AG09319 (cell line): ENCODE results near the gene SLX4IP.
A peak's percentile ranks its signal among the peaks of the same experiment; 100 is the strongest.

Source experiments
- DNase-seq: peaks from one replicate; pipeline ENCODE4 v3.0.0-alpha.2; 2010; ENCODE audit warnings: low read depth; ENCODE audit errors: extremely low read depth
- TF ChIP-seq, protein P1 (sequence below): IDR thresholded peaks from 2 replicates; pipeline ENCODE4 v1.5.1; 2011; ENCODE audit warnings: low read depth, mild to moderate bottlenecking, inconsistent platforms, low read length, moderate library complexity

The SLX4IP gene

DNA sequence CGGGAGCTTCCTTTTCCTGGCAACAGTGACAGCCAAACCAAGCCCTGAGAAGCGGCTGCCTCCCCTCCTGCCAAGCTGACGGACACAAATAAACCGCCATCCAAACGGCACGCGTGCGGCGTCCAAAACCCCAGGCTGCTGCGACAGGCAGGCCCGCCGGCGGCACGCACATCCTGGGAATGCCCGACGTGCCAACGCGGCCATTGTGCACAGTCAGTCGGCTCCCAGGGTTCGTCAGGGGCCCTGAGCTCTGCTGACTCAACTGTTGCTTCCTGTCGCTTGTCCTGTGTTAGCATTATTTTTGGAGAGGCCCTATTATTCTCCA lies 231.9 kb downstream of the SLX4IP start:
- DNase-seq: no peak

DNA sequence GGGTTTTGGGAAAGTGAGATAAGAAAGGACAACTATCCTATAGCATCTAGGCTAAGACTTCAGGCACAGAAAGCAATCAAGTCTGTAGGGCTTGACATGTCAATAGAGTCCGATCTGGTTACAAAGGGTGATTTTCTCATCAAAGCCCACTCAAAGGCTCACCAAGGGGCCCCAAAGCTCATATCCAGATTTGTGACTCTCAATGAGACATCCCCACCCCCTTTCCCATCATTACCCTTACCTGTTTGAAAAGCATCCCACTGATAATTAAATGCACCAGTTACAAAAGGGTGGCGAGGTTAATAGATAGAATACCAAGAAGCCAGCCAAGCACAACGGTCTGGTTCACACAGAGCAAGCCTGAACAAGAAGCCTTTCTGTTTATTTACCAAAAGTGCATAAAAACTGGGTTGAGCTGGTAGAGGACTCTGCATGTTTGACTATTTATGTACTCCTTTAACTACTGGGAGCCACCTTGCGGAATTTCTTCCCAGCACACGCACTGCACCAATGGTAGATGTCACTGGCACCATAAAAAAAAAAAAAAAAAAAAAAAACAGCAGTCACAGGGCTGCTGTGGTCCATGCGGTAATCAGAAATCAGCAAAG lies 232.6 kb downstream of the SLX4IP start:
- no peak for DNase-seq
- TF ChIP-seq, protein P1, sequence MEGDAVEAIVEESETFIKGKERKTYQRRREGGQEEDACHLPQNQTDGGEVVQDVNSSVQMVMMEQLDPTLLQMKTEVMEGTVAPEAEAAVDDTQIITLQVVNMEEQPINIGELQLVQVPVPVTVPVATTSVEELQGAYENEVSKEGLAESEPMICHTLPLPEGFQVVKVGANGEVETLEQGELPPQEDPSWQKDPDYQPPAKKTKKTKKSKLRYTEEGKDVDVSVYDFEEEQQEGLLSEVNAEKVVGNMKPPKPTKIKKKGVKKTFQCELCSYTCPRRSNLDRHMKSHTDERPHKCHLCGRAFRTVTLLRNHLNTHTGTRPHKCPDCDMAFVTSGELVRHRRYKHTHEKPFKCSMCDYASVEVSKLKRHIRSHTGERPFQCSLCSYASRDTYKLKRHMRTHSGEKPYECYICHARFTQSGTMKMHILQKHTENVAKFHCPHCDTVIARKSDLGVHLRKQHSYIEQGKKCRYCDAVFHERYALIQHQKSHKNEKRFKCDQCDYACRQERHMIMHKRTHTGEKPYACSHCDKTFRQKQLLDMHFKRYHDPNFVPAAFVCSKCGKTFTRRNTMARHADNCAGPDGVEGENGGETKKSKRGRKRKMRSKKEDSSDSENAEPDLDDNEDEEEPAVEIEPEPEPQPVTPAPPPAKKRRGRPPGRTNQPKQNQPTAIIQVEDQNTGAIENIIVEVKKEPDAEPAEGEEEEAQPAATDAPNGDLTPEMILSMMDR: no peak

More for the DNA sequence above, 231.9 kb downstream of the SLX4IP start:
- TF ChIP-seq, protein P1: no peak

DNA sequence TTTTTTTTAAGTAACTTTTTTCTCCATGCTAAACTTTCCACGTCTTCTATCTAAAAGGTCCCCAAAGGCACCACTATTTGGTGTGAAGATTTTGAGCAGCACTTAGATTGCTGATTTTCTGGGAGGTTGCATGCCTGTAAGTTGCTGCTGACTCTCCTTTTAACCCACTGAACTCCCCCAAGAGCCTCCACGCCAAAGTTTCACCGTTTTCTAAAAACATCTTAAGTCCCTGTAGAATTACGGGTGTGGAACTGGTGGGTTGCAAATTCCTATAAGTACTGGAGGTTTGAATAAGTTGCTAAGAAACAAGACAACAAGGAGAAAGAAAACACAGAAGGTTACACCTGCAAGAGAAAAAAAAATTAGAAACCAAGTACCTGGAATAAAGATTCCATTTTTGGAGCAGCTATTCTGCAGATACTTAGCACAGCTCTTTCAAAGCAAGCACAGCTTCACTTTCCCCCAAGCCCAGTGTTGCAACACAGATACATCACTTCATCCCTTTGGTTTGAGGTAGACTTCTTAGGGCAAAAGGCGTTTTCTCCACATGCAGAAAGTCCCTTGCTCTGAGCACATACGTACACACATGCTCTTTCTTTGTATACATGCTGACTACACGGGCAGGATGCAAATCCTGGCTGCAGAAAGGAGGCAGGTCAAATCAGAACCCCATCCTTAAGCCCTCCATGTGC lies 233.7 kb downstream of the SLX4IP start:
- no peak for DNase-seq

DNA sequence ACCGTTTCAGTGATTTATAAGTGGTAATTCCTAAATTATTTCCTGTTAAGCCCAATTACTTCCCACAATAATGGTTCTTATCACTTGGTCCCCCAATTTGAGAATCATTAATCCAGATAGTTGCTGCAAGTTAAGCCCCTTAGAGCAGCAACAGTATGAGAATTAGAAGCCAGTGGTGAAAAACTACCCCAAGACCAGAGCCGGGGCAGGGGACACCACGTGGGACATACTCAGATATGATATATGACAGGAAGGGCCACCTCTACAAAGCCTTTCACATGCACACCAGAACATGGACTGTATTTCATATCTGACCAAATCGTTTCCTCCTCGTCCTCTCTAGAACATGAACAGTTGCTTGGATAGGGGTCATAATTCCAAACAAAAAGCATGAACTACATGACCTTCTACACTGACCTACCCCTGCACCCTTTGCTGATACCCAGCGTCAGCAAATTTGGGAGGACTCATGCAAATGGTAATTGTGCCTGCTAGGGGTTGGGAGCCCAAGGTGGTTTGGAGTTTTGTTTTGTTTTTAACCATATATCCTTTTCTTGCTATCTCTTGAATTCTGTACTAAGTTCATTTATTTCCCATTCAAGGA lies 234.8 kb downstream of the SLX4IP start:
- no peak for DNase-seq
- TF ChIP-seq, protein P1: no peak

More for the DNA sequence above, 233.7 kb downstream of the SLX4IP start:
- TF ChIP-seq, protein P1: no peak

DNA sequence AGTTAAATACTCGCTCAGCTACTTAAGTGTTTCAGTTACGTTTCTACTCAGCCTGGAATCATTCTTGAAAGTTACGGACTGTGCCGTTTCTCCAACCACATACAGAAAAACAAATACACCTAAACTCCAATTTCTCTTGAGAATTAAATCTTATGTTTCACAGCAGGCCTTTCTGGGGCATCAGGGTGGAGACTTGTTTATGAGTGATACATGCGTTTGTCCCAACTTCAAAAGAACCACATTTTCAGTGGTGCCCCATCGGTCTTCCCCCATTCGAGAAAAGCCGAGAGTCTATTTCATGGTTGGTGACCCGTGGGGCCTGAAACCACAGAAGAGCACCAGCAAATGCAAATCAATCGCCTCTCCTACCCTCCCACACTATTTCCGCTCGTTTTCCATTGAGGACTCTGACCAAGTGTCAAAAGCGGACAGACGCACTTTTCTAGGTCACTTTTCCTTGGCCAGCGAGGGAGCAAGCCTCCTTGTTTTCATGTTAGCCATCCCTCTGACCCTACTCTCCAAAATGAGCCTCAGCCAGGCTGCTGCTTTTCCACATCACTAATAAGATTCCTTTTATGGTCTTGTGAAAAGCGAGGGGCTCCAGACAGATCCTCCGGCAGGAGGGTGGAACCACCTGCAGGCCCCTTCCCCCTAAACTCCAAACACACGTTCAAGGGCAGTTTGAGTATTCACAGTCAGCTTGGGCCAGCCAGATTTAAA lies 235.6 kb downstream of the SLX4IP start:
- no peak for DNase-seq
- TF ChIP-seq, protein P1: no peak

DNA sequence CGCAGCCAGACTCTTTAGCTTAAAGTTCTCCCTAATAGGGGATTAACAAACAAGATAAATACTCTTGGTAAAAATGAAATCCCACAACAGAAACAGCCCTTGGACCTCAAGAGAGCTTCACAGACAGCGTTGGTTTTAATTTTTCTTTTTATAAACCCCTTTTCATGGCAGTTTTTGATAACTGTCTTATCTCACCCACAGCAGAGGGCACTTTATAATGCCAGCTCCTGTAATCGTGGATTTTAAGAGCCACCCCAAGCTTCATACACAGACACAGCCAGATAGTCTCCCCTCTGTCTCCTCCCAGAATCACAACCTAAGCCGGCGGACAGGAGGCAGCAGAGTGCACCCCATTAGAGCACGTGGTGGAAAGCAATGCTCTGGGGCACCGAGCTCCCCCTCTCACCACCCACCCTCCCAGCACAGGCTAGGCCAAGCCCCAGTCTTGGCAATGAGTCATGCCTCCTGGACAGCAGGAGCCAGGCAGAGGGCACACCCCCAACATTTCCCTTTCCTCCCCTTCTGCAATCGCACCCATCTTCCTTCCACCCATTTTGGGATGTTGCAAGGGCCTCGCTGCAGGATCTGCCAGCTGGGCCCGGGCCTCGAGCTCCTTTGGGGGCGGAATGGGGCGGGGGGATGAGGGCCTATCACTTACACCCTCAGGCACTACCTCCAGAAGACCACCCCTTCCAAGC lies 236.3 kb downstream of the SLX4IP start:
- DNase-seq: peak; percentile 84

More for the DNA sequence above, 236.3 kb downstream of the SLX4IP start:
- TF ChIP-seq, protein P1: peak; percentile 75
